Karpas-422 (cell line): Measurements from ENCODE around the gene MRPS23. TPM values are rescaled to one million over a fixed set of nuclear protein-coding genes. Genes with fewer than 3 reads are reported as not detected.
A peak's percentile ranks its signal among the peaks of the same experiment; 100 is the strongest.

Experiments
- DNase-seq: peaks from one replicate; pipeline ENCODE4 v3.0.0-alpha.2; 2015
- H2AFZ ChIP-seq: fragments of 200-600 bp; sonication (generic); 2 replicates; pipeline ENCODE4 v1.6.1; 2014; ENCODE audit warnings: antibody characterized with exemption, low read length, mixed read lengths
- H3K27ac ChIP-seq: fragments of 200-600 bp; sonication (generic); 2 replicates; pipeline ENCODE4 v1.5.1; 2014; ENCODE audit warnings: mild to moderate bottlenecking, low read length, moderate library complexity
- H3K27me3 ChIP-seq: fragments of 200-600 bp; sonication (generic); 2 replicates; pipeline ENCODE4 v1.6.1; 2014; ENCODE audit warnings: low read length, mixed read lengths
- H3K36me3 ChIP-seq: fragments of 200-600 bp; sonication (generic); 2 replicates; pipeline ENCODE4 v1.6.1; 2014; ENCODE audit warnings: low read length, mixed read lengths; ENCODE audit not compliant: insufficient read depth
- H3K4me1 ChIP-seq: fragments of 200-600 bp; sonication (generic); 2 replicates; pipeline ENCODE4 v1.6.1; 2014; ENCODE audit warnings: mild to moderate bottlenecking, low read length, mixed read lengths
- H3K4me2 ChIP-seq: fragments of 200-600 bp; sonication (generic); 2 replicates; pipeline ENCODE4 v1.6.1; 2014; ENCODE audit warnings: low read length, low read depth, mild to moderate bottlenecking; ENCODE audit not compliant: poor library complexity, severe bottlenecking
- H3K4me3 ChIP-seq: fragments of 200-600 bp; sonication (generic); 2 replicates; pipeline ENCODE4 v1.5.1; 2014; ENCODE audit warnings: mild to moderate bottlenecking, antibody characterized with exemption, low read length, mixed read lengths
- H3K79me2 ChIP-seq: fragments of 200-600 bp; sonication (generic); 2 replicates; pipeline ENCODE4 v1.6.1; 2014; ENCODE audit warnings: mild to moderate bottlenecking, low read length, mixed read lengths
- H3K9ac ChIP-seq: fragments of 200-600 bp; sonication (generic); 2 replicates; pipeline ENCODE4 v1.6.0; 2014; ENCODE audit warnings: low read length
- H3K9me2 ChIP-seq: fragments of 200-600 bp; sonication (generic), shearing (Covaris generic); replicated peaks from 2 replicates; pipeline ENCODE4 v1.6.0; 2014; ENCODE audit warnings: mild to moderate bottlenecking, low read length, moderate library complexity; ENCODE audit not compliant: insufficient read depth
- H3K9me3 ChIP-seq: fragments of 300-700, 200-600 bp; sonication (generic); 2 replicates; pipeline ENCODE4 v1.6.1; 2014; ENCODE audit warnings: low read length, mixed read lengths
- H4K20me1 ChIP-seq: fragments of 200-600 bp; sonication (generic); 2 replicates; pipeline ENCODE4 v1.6.1; 2014; ENCODE audit warnings: mild to moderate bottlenecking, antibody characterized with exemption, low read length, low read depth; ENCODE audit not compliant: insufficient read depth
- small RNA-seq: library from RNA; depleted of rRNA; stranded (forward); fragments of <200 nt; gene quantifications from one replicate; pipeline ENCODE3, GENCODE V24; 2014
- total RNA-seq: library from RNA; depleted of rRNA; stranded (reverse); fragments of >200 nt; shearing (Covaris generic); gene quantifications from 2 replicates; pipeline ENCODE4 v1.2.3, GENCODE V29; 2014; ENCODE audit warnings: low replicate concordance; rRNA removed

MRPS23 gene
- total RNA-seq, 1 experiment from 2014 or later, result 61.3 TPM

DNA sequence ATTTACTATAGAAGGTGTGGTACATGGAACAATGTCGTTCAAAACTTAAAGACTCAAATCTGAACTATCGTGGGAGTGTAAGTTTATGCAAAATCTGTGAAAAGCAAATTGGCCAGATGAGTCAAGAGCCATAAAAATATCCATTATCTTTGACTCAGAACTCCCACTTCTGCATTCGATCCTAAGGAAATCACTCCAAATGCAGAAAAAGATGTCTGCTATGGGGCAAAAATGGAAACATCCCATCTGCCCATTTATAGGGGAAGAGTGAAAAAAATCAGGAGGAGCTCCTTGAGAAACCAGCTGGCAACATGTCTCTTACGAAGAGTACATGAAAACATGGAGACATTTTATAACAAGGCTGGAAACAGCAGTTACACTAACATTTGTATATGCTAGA is 61.1 kb downstream of the MRPS23 start:
- H3K27me3 ChIP-seq, result no peaks in the 10 kb centered on the region
- no peak overlapping the region for H3K9ac ChIP-seq
- DNase-seq, result no peak
- H3K9me3 ChIP-seq, result no peaks in the 10 kb centered on the region
- H3K4me2 ChIP-seq, result peak overlapping the region; percentile 27
- no peaks in the 10 kb centered on the region for H3K79me2 ChIP-seq
- no peak overlapping the region for H3K27ac ChIP-seq
- H3K36me3 ChIP-seq, result no peaks in the 10 kb centered on the region
- H4K20me1 ChIP-seq, result no peaks in the 10 kb centered on the region
- peaks cover 25% of the 10 kb centered on the region for H3K4me1 ChIP-seq
- no peaks in the 10 kb centered on the region for H3K9me2 ChIP-seq
- H3K4me3 ChIP-seq, result no peak overlapping the region
- H2AFZ ChIP-seq, result no peak overlapping the region

DNA sequence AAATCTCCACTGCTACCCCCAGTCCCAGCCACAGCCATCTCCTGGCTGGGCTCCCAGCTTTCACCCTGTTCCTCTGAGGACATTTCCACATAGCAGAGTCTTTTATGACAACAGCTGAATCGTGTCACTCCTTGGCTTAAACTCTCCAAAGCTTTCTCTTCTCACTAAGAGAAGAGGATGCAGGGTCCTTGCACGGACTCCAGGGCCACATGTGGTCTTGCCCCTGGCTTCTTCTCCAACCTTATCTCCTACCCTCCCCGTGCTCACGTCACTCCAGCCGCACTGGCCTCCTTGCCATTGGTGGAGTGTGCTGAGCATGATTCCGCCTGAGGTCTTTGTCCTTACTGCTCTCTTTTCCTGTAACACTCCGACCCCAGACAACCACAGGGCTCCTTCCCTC is 64.8 kb downstream of the MRPS23 start:
- H2AFZ ChIP-seq, result no peak overlapping the region; the same call in 1 of the 2 replicates
- no peaks in the 10 kb centered on the region for H4K20me1 ChIP-seq
- H3K79me2 ChIP-seq, result no peaks in the 10 kb centered on the region
- 0 out of 2 replicates have a peak overlapping the region, but pooled peaks have one; percentile 34 for H3K4me3 ChIP-seq
- no peaks in the 10 kb centered on the region for H3K9me3 ChIP-seq
- H3K4me2 ChIP-seq, result peak overlapping the region; percentile 68
- H3K27ac ChIP-seq, result no peak overlapping the region
- H3K4me1 ChIP-seq, result peaks cover 36% of the 10 kb centered on the region
- no peaks in the 10 kb centered on the region for H3K9me2 ChIP-seq
- H3K9ac ChIP-seq, result no peak overlapping the region; the same call in 1 of the 2 replicates
- H3K36me3 ChIP-seq, result no peaks in the 10 kb centered on the region
- H3K27me3 ChIP-seq, result no peaks in the 10 kb centered on the region
- no peak for DNase-seq

Small RNA genes within 50 kb of the gene (small RNA-seq; reads per million reads assigned to genes)
- 3.1 reads per million, percentile 67 among the genes with 10 or more reads in this experiment for gene RN7SKP94

Other genes starting within 250 kb of the MRPS23 start
- gene CCDC182, start 104.7 kb downstream of the MRPS23 start, total RNA-seq, result not detected in 2 replicates
- 0.71 and 2.6 TPM in 2 replicates for gene CUEDC1, start 105.4 kb upstream of the MRPS23 start, total RNA-seq
- gene VEZF1, start 138.2 kb upstream of the MRPS23 start, total RNA-seq, result 32.6 and 53.4 TPM in 2 replicates
- gene SRSF1, start 157.2 kb upstream of the MRPS23 start, total RNA-seq, result 347 and 387 TPM in 2 replicates
- gene DYNLL2, start 233.4 kb upstream of the MRPS23 start, total RNA-seq, result 18.2 and 22.7 TPM in 2 replicates